Skeletal muscle cell (primary cell): Measurements from ENCODE around the gene SFXN2.
"Not testable (repeated sequence)": the region's sequence is repeated elsewhere in the genome, so short reads cannot be mapped to it uniquely, and the experiment has no call there.

ENCODE experiments used
- DNase-seq: peaks from one replicate; pipeline ENCODE4 v3.0.0-alpha.2; 2010; ENCODE audit warnings: low read depth
- H3K4me3 ChIP-seq: 2 replicates; pipeline ENCODE4 v1.5.1; 2011; ENCODE audit warnings: low read depth, mild to moderate bottlenecking, control low read depth, low read length, moderate library complexity

SFXN2 gene

GRCh38 chr10:102714621-102715455, at the start of gene SFXN2:
SFXN2 (plus strand) TSS chr10:102714636; CDS start chr10:102726637, 12,001 bp downstream.
- peak within 1 kb of the TSS; percentile 97 for H3K4me3 ChIP-seq
- no peak for DNase-seq

- no peak for DNase-seq
- no peak overlapping the region for H3K4me3 ChIP-seq
These were observed 48.4 kb upstream of the SFXN2 start for GRCh38 chr10:102665904-102666509.

GRCh38 chr10:102667411-102667810, 47.0 kb upstream of the SFXN2 start:
- DNase-seq, H3K4me3 ChIP-seq: not testable (repeated sequence)

GRCh38 chr10:102668326-102669107, 45.9 kb upstream of the SFXN2 start:
- H3K4me3 ChIP-seq = no peak overlapping the region
- DNase-seq = no peak

GRCh38 chr10:102669206-102670064, 45.0 kb upstream of the SFXN2 start:
- H3K4me3 ChIP-seq = no peak overlapping the region
- no peak for DNase-seq

GRCh38 chr10:102670065-102670670, 44.3 kb upstream of the SFXN2 start:
- DNase-seq = no peak
- no peak overlapping the region for H3K4me3 ChIP-seq

- H3K4me3 ChIP-seq = no peak overlapping the region
- DNase-seq = no peak
These were observed 43.5 kb upstream of the SFXN2 start for GRCh38 chr10:102670871-102671434.

GRCh38 chr10:102673236-102673818, 41.1 kb upstream of the SFXN2 start:
- no peak overlapping the region for H3K4me3 ChIP-seq
- no peak for DNase-seq

- peak overlapping the region; percentile 0 for H3K4me3 ChIP-seq
- DNase-seq = peak; percentile 61
These were observed 40.5 kb upstream of the SFXN2 start for GRCh38 chr10:102673819-102674511.

GRCh38 chr10:102674566-102674965, 39.9 kb upstream of the SFXN2 start:
- no peak overlapping the region for H3K4me3 ChIP-seq
- no peak for DNase-seq

- DNase-seq = no peak
- H3K4me3 ChIP-seq = no peak overlapping the region
These were observed 39.3 kb upstream of the SFXN2 start for GRCh38 chr10:102675011-102675665.

GRCh38 chr10:102675666-102676533, 38.5 kb upstream of the SFXN2 start:
- DNase-seq = peak; percentile 87
- no peak overlapping the region for H3K4me3 ChIP-seq

- no peak overlapping the region for H3K4me3 ChIP-seq
- no peak for DNase-seq
These were observed 37.7 kb upstream of the SFXN2 start for GRCh38 chr10:102676534-102677315.

- DNase-seq = no peak
- no peak overlapping the region for H3K4me3 ChIP-seq
These were observed 36.9 kb upstream of the SFXN2 start for GRCh38 chr10:102677331-102678067.

- DNase-seq = no peak
- no peak overlapping the region for H3K4me3 ChIP-seq
These were observed 36.4 kb upstream of the SFXN2 start for GRCh38 chr10:102678068-102678400.
